T-helper 17 cell (primary cell): ENCODE data around the gene ELL3. TPM values are rescaled to one million over a fixed set of nuclear protein-coding genes. Genes with fewer than 3 reads are reported as not detected.
"Not testable (repeated sequence)": the region's sequence is repeated elsewhere in the genome, so short reads cannot be mapped to it uniquely, and the experiment has no call there.

Experiments
- ATAC-seq: fragments of 150-1000 bp; cut with Tn5 transposase; 2 replicates; pipeline ENCODE4 v1.10.0; 2021; ENCODE audit warnings: mild to moderate bottlenecking, moderate library complexity
- DNase-seq, 3 donors: peaks; one replicate each; pipeline versions ENCODE4 v3.0.0 to v3.0.0-alpha.2; 2020 to 2021
- H3K9me3 ChIP-seq: one replicate; pipeline ENCODE4 v1.7.0; 2013; ENCODE audit warnings: low read length, mild to moderate bottlenecking; ENCODE audit not compliant: control insufficient read depth, poor library complexity, severe bottlenecking
- H3K27ac Mint-ChIP-seq: one replicate; pipeline ENCODE4 v1.8.0; 2022; ENCODE audit warnings: mild to moderate bottlenecking, moderate library complexity, mixed read lengths
- H3K27me3 Mint-ChIP-seq: one replicate; pipeline ENCODE4 v1.8.0; 2022; ENCODE audit warnings: mixed read lengths
- H3K36me3 Mint-ChIP-seq: one replicate; pipeline ENCODE4 v1.8.0; 2022; ENCODE audit warnings: low read depth, mixed read lengths
- H3K4me1 Mint-ChIP-seq: one replicate; pipeline ENCODE4 v1.8.0; 2022; ENCODE audit warnings: mild to moderate bottlenecking, mixed read lengths
- H3K4me3 Mint-ChIP-seq: one replicate; pipeline ENCODE4 v1.8.0; 2022; ENCODE audit warnings: mild to moderate bottlenecking, moderate library complexity, mixed read lengths
- total RNA-seq, 4 donors: library from RNA in 2 of 4; stranded (reverse) in 2 of 4; gene quantifications; one replicate each; pipeline ENCODE4 v1.2.3 and lab custom pipeline; 2022 to 2026

ELL3 gene
- total RNA-seq, 2 donors from 2014 or later = 0.63 to 0.97 TPM

GRCh38 chr15:43775411-43775965, 1.3 kb downstream of the ELL3 start:
- H3K27ac Mint-ChIP-seq = peak overlapping the region; percentile 79
- H3K27me3 Mint-ChIP-seq = no peaks in the 10 kb centered on the region
- no peak for DNase-seq
- peak overlapping the region; percentile 93 for H3K4me3 Mint-ChIP-seq
- H3K36me3 Mint-ChIP-seq = peaks cover 3% of the 10 kb centered on the region
- no peak for ATAC-seq
- H3K9me3 ChIP-seq = no peaks in the 10 kb centered on the region
- H3K4me1 Mint-ChIP-seq = peaks cover 15% of the 10 kb centered on the region

- Mint-ChIP-seq H3K27ac (peak overlapping the region; percentile 69), H3K36me3 (peaks cover 3% of the 10 kb centered on the region), H3K4me3 (no peak overlapping the region), H3K27me3 (no peaks in the 10 kb centered on the region), H3K4me1 (peaks cover 13% of the 10 kb centered on the region)
- no peaks in the 10 kb centered on the region for H3K9me3 ChIP-seq
- no peak for DNase-seq
- ATAC-seq = no peak
Observed at GRCh38 chr15:43774062-43774461, 2.7 kb downstream of the ELL3 start.

- ATAC-seq (no peak), DNase-seq (no peak)
- Mint-ChIP-seq H3K36me3 (peaks cover 3% of the 10 kb centered on the region), H3K27me3 (no peaks in the 10 kb centered on the region), H3K4me1 (peaks cover 9% of the 10 kb centered on the region), H3K27ac (no peak overlapping the region), H3K4me3 (no peak overlapping the region)
- no peaks in the 10 kb centered on the region for H3K9me3 ChIP-seq
Observed at GRCh38 chr15:43772624-43773023, 4.1 kb downstream of the ELL3 start.

GRCh38 chr15:43771816-43772215, 5.0 kb downstream of the ELL3 start:
- Mint-ChIP-seq H3K27ac (no peak overlapping the region), H3K4me3 (no peak overlapping the region), H3K27me3 (no peaks in the 10 kb centered on the region), H3K36me3 (peaks cover 3% of the 10 kb centered on the region), H3K4me1 (peaks cover 3% of the 10 kb centered on the region)
- ATAC-seq = no peak
- no peak for DNase-seq
- H3K9me3 ChIP-seq = no peaks in the 10 kb centered on the region

GRCh38 chr15:43769584-43770228, 7.1 kb downstream of the ELL3 start:
- Mint-ChIP-seq H3K27me3 (no peaks in the 10 kb centered on the region), H3K4me3 (no peak overlapping the region), H3K4me1 (no peaks in the 10 kb centered on the region), H3K36me3 (peaks cover 3% of the 10 kb centered on the region), H3K27ac (peak overlapping the region; percentile 34)
- ATAC-seq (peak; percentile 83), DNase-seq (peak; percentile 22 to 46 (median 37))
- no peaks in the 10 kb centered on the region for H3K9me3 ChIP-seq

- ATAC-seq = no peak
- Mint-ChIP-seq H3K4me1 (peaks cover 8% of the 10 kb centered on the region), H3K4me3 (no peak overlapping the region), H3K36me3 (peaks cover 3% of the 10 kb centered on the region), H3K27me3 (no peaks in the 10 kb centered on the region), H3K27ac (peak overlapping the region; percentile 32)
- H3K9me3 ChIP-seq = no peaks in the 10 kb centered on the region
- no peak for DNase-seq
Observed at GRCh38 chr15:43763819-43764446, 12.8 kb downstream of the ELL3 start.

- DNase-seq (no peak), ATAC-seq (no peak)
- Mint-ChIP-seq H3K4me3 (no peak overlapping the region), H3K4me1 (peaks cover 8% of the 10 kb centered on the region), H3K27me3 (no peaks in the 10 kb centered on the region), H3K36me3 (peaks cover 3% of the 10 kb centered on the region), H3K27ac (no peak overlapping the region)
- H3K9me3 ChIP-seq = no peaks in the 10 kb centered on the region
Observed at GRCh38 chr15:43762824-43763223, 13.9 kb downstream of the ELL3 start.

- no peaks in the 10 kb centered on the region for H3K9me3 ChIP-seq
- Mint-ChIP-seq H3K4me1 (peaks cover 42% of the 10 kb centered on the region), H3K27me3 (no peaks in the 10 kb centered on the region), H3K4me3 (peak overlapping the region; percentile 86), H3K36me3 (peaks cover 4% of the 10 kb centered on the region), H3K27ac (peak overlapping the region; percentile 57)
- DNase-seq (no peak), ATAC-seq (no peak)
Observed at GRCh38 chr15:43751885-43752284, 24.9 kb downstream of the ELL3 start.

GRCh38 chr15:43749690-43750345, 26.9 kb downstream of the ELL3 start:
- peaks cover 4% of the 10 kb centered on the region for H3K36me3 Mint-ChIP-seq
- ATAC-seq = peak; percentile 55
- H3K4me1 Mint-ChIP-seq = peaks cover 48% of the 10 kb centered on the region
- H3K4me3 Mint-ChIP-seq = peak overlapping the region; percentile 95
- no peaks in the 10 kb centered on the region for H3K27me3 Mint-ChIP-seq
- no peaks in the 10 kb centered on the region for H3K9me3 ChIP-seq
- H3K27ac Mint-ChIP-seq = peak overlapping the region; percentile 97
- DNase-seq = peak in 2 of 3 donors; percentile 23 to 35

GRCh38 chr15:43748376-43748775, 28.4 kb downstream of the ELL3 start:
- DNase-seq = no peak
- Mint-ChIP-seq H3K27ac (peak overlapping the region; percentile 97), H3K4me1 (peaks cover 45% of the 10 kb centered on the region), H3K4me3 (peak overlapping the region; percentile 95), H3K36me3 (peaks cover 4% of the 10 kb centered on the region), H3K27me3 (no peaks in the 10 kb centered on the region)
- no peaks in the 10 kb centered on the region for H3K9me3 ChIP-seq
- peak; percentile 28 for ATAC-seq

- Mint-ChIP-seq H3K27ac (peak overlapping the region; percentile 97), H3K4me1 (peaks cover 37% of the 10 kb centered on the region), H3K4me3 (peak overlapping the region; percentile 95)
- not testable (repeated sequence) for H3K36me3 Mint-ChIP-seq, H3K27me3 Mint-ChIP-seq, H3K9me3 ChIP-seq, DNase-seq
- peak; percentile 42 for ATAC-seq
Observed at GRCh38 chr15:43746903-43747309, 29.9 kb downstream of the ELL3 start.

- Mint-ChIP-seq H3K4me1 (peaks cover 32% of the 10 kb centered on the region), H3K27ac (peak within 1 kb of the TSS; percentile 97), H3K4me3 (peak within 1 kb of the TSS; percentile 95)
- ATAC-seq = peak; percentile 81
- H3K9me3 ChIP-seq, H3K27me3 Mint-ChIP-seq, H3K36me3 Mint-ChIP-seq: not testable (repeated sequence)
- DNase-seq = peak; percentile 77 to 84 (median 80)
Observed at GRCh38 chr15:43746245-43746902, 30.4 kb downstream of the ELL3 start, which contains the start of gene PDIA3. Gene PDIA3, plus strand, starts transcription at chr15:43746438. Its CDS starts 102 bp downstream, at chr15:43746540.

GRCh38 chr15:43735416-43735815, 41.4 kb downstream of the ELL3 start:
- no peak for ATAC-seq
- no peak for DNase-seq
- no peaks in the 10 kb centered on the region for H3K9me3 ChIP-seq
- no peak overlapping the region for H3K4me3 Mint-ChIP-seq
- no peaks in the 10 kb centered on the region for H3K4me1 Mint-ChIP-seq
- H3K27ac Mint-ChIP-seq = no peak overlapping the region
- peaks cover 6% of the 10 kb centered on the region for H3K27me3 Mint-ChIP-seq
- no peaks in the 10 kb centered on the region for H3K36me3 Mint-ChIP-seq
